PFSK-1 (cell line): ENCODE measurements around the gene ADRB2.

ENCODE experiments used
- FOXP2 ChIP-seq: optimal IDR thresholded peaks from 2 replicates; pipeline ENCODE3; 2011; ENCODE audit warnings: borderline replicate concordance, control low read depth, inconsistent platforms; ENCODE audit not compliant: insufficient read depth; ENCODE audit errors: extremely low read length, extremely low read depth
- POLR2AphosphoS5 ChIP-seq: IDR thresholded peaks from 2 replicates; pipeline ENCODE4 v1.6.1; 2012; ENCODE audit warnings: low read depth, mild to moderate bottlenecking, control low read depth, low read length, moderate library complexity
- SIN3A ChIP-seq: IDR thresholded peaks from 2 replicates; pipeline ENCODE4 v1.6.1; 2012; ENCODE audit warnings: mild to moderate bottlenecking, low read length, moderate library complexity, borderline replicate concordance; ENCODE audit not compliant: insufficient read depth
- TAF1 ChIP-seq: IDR thresholded peaks from 2 replicates; pipeline ENCODE4 v1.6.1; 2012; ENCODE audit warnings: low read length, control low read depth, borderline replicate concordance; ENCODE audit not compliant: insufficient read depth
- TF ChIP-seq, protein P1 (sequence below), 2 experiments: IDR thresholded peaks; 2 replicates each; pipeline versions ENCODE4 v1.6.1 to v1.8.0; 2011 to 2012; ENCODE audit warnings: low read depth in 2 of 2, low read length in 2 of 2, control low read depth in 1 of 2, inconsistent platforms in 1 of 2, mild to moderate bottlenecking in 1 of 2, moderate library complexity in 1 of 2; ENCODE audit not compliant: insufficient read depth in 1 of 2

Gene ADRB2

DNA sequence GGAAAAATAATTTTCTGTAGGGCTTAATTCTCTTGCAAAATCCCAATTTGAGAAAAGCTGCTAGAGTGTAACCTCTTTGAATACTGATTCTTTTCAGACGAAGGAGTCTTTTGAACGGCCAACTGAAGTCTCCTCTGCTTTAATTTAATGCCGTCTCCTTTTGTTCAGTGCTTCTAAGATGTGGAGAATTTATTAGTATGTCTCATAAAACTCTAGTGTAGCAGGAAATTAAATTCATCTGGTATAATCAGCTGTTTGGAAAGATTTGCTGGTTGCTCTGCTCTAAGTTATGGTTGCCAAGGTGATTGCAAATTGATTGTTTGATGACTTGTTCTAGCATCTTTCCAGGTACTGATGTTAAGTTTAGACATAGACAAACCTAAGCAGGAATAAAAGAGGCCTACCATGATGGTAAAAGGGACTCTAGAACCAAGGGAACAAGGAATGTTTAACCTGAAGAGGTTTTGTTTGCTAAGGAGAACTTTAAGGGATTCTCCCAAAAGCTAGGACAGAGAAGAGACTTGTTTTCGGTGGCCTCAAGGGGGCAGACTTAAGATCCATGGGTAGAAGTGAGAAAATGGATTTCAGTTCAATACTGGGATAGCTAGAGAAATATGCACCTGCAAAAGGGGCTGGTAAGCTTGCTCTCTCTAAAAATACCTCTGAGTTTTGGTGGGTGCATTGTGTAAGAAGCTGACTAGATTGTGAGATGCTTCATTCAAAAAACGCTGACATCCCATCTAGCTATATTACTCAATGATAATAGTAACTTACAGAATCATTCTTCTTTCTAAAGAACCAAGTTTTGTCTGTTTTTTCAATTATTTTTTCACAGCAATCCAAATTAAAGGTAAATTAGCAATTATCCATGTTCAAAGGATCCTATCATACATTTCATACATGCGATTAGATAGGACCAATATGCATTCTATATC lies 5.7 kb upstream of the ADRB2 start:
- TF ChIP-seq, protein P1, sequence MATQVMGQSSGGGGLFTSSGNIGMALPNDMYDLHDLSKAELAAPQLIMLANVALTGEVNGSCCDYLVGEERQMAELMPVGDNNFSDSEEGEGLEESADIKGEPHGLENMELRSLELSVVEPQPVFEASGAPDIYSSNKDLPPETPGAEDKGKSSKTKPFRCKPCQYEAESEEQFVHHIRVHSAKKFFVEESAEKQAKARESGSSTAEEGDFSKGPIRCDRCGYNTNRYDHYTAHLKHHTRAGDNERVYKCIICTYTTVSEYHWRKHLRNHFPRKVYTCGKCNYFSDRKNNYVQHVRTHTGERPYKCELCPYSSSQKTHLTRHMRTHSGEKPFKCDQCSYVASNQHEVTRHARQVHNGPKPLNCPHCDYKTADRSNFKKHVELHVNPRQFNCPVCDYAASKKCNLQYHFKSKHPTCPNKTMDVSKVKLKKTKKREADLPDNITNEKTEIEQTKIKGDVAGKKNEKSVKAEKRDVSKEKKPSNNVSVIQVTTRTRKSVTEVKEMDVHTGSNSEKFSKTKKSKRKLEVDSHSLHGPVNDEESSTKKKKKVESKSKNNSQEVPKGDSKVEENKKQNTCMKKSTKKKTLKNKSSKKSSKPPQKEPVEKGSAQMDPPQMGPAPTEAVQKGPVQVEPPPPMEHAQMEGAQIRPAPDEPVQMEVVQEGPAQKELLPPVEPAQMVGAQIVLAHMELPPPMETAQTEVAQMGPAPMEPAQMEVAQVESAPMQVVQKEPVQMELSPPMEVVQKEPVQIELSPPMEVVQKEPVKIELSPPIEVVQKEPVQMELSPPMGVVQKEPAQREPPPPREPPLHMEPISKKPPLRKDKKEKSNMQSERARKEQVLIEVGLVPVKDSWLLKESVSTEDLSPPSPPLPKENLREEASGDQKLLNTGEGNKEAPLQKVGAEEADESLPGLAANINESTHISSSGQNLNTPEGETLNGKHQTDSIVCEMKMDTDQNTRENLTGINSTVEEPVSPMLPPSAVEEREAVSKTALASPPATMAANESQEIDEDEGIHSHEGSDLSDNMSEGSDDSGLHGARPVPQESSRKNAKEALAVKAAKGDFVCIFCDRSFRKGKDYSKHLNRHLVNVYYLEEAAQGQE (IDR thresholded peaks at IDR 0.05; ENCODE audit: insufficient read depth in 1 of 2, low read depth in 2 of 2, low read length in 2 of 2): no peak
- TF ChIP-seq FOXP2 (no peak), SIN3A (no peak), TAF1 (no peak), POLR2AphosphoS5 (no peak)

DNA sequence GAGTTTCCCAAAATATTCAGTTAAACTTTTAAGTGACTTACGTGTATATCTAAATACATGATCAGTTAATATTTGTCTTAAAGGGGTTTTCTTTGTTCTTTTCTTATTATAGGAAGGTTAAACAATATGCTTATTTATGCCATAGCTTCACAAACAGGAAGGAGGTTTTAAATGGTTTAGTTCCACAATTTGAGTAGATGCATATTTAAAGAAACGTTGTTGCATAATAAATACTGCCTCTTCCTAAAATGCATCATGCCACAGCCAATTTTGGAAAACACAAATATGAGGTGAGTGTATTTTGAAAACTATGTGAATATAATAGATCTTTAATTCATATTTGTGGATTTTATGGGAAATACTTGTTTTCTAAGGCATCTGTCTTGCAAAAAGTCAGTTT lies 2.5 kb upstream of the ADRB2 start:
- TF ChIP-seq POLR2AphosphoS5: no peak
- no peak for TF ChIP-seq TAF1
- no peak for TF ChIP-seq FOXP2
- TF ChIP-seq, protein P1 (IDR thresholded peaks at IDR 0.05; ENCODE audit: insufficient read depth in 1 of 2, low read depth in 2 of 2, low read length in 2 of 2): no peak
- TF ChIP-seq SIN3A: no peak

DNA sequence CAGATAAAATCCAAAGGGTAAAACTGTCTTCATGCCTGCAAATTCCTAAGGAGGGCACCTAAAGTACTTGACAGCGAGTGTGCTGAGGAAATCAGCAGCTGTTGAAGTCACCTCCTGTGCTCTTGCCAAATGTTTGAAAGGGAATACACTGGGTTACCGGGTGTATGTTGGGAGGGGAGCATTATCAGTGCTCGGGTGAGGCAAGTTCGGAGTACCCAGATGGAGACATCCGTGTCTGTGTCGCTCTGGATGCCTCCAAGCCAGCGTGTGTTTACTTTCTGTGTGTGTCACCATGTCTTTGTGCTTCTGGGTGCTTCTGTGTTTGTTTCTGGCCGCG lies 727 bp upstream of the ADRB2 start:
- TF ChIP-seq SIN3A (no peak), POLR2AphosphoS5 (no peak), FOXP2 (no peak), TAF1 (no peak)
- TF ChIP-seq, protein P1 (IDR thresholded peaks at IDR 0.05; ENCODE audit: insufficient read depth in 1 of 2, low read depth in 2 of 2, low read length in 2 of 2): no peak

DNA sequence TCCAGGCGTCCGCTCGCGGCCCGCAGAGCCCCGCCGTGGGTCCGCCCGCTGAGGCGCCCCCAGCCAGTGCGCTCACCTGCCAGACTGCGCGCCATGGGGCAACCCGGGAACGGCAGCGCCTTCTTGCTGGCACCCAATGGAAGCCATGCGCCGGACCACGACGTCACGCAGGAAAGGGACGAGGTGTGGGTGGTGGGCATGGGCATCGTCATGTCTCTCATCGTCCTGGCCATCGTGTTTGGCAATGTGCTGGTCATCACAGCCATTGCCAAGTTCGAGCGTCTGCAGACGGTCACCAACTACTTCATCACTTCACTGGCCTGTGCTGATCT lies 294 bp downstream of the ADRB2 start:
- TF ChIP-seq FOXP2 (no peak), POLR2AphosphoS5 (no peak), SIN3A (no peak), TAF1 (no peak)

DNA sequence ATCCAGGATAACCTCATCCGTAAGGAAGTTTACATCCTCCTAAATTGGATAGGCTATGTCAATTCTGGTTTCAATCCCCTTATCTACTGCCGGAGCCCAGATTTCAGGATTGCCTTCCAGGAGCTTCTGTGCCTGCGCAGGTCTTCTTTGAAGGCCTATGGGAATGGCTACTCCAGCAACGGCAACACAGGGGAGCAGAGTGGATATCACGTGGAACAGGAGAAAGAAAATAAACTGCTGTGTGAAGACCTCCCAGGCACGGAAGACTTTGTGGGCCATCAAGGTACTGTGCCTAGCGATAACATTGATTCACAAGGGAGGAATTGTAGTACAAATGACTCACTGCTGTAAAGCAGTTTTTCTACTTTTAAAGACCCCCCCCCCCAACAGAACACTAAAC lies 1.3 kb downstream of the ADRB2 start:
- TF ChIP-seq TAF1: no peak
- TF ChIP-seq, protein P1 (IDR thresholded peaks at IDR 0.05; ENCODE audit: insufficient read depth in 1 of 2, low read depth in 2 of 2, low read length in 2 of 2): no peak
- no peak for TF ChIP-seq FOXP2
- TF ChIP-seq SIN3A: no peak
- TF ChIP-seq POLR2AphosphoS5: no peak
